DND-41 (cell line): ENCODE measurements around the gene NEU4.

Source experiments
- EZH2 ChIP-seq: IDR thresholded peaks from 3 replicates; pipeline ENCODE4 v1.6.1; 2012; ENCODE audit warnings: borderline replicate concordance, low read depth, mild to moderate bottlenecking, moderate library complexity, low read length, inconsistent platforms; ENCODE audit not compliant: severe bottlenecking
- TF ChIP-seq, protein P1 (sequence below): IDR thresholded peaks from 2 replicates; pipeline ENCODE4 v1.5.1; 2012; ENCODE audit warnings: borderline replicate concordance, low read length, moderate library complexity, mild to moderate bottlenecking; ENCODE audit not compliant: poor library complexity, severe bottlenecking; ENCODE audit errors: extremely low read depth

DNA sequence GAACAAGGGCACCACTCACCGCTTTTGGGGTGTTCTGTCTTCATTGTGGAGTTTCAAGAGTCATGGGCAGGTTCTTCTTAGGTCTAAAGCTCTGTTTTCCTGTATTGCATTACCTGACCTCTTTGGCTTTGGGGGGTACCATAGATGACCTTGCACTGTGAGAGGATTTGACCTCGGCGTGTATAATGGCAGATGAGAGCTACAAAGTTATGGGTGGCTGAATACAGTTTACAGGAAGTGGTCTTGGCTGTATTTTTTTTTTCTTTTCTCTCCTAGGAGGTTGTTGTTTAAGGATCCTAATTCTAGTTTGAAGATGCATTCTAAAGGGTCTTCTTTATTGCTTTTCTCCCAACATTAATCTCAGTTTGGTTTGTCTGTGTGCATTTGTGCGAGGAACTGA is 20.9 kb upstream of the NEU4 start:
- no peak for TF ChIP-seq EZH2
- TF ChIP-seq, protein P1, sequence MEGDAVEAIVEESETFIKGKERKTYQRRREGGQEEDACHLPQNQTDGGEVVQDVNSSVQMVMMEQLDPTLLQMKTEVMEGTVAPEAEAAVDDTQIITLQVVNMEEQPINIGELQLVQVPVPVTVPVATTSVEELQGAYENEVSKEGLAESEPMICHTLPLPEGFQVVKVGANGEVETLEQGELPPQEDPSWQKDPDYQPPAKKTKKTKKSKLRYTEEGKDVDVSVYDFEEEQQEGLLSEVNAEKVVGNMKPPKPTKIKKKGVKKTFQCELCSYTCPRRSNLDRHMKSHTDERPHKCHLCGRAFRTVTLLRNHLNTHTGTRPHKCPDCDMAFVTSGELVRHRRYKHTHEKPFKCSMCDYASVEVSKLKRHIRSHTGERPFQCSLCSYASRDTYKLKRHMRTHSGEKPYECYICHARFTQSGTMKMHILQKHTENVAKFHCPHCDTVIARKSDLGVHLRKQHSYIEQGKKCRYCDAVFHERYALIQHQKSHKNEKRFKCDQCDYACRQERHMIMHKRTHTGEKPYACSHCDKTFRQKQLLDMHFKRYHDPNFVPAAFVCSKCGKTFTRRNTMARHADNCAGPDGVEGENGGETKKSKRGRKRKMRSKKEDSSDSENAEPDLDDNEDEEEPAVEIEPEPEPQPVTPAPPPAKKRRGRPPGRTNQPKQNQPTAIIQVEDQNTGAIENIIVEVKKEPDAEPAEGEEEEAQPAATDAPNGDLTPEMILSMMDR: no peak
